ENCODE measurements around the gene PATE1.

PATE1 gene

GRCh38 chr11:125787827-125788226 lies 41.7 kb downstream of the PATE1 start, which contains the start of gene PATE3:
Gene PATE3 (plus strand): TSS chr11:125788127. CDS start chr11:125788152, 25 bp downstream.
- no peak for DNase-seq (ENCODE audit: low read depth in 1 of 2, low spot score in 1 of 2)

DNA sequence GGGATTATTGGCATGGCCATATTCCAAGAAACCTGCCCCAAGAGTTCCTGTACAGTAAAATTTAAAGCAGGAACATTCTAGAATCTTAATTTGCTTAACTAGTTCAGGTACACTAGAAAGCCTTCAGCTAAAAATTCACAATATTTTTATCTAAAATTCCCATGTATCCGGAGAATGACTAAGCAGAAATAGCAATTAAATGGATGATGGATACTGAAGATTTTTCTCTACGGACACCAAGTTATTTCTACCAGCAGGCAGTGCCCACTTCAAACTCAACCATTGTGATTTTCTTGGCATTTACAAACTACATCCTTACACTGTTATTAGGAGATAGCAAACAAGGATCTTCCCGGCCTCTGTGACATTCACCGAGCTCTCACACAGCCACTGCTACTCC lies 44.7 kb downstream of the PATE1 start:
- DNase-seq (ENCODE audit: low read depth in 1 of 2, low spot score in 1 of 2), result no peak

- DNase-seq (ENCODE audit: low read depth in 1 of 2, low spot score in 1 of 2), result no peak
Observed at GRCh38 chr11:125797641-125798040, 51.6 kb downstream of the PATE1 start.
